GM23338 (cell line): ENCODE data around the gene FAM8A1.

Experiments used
- CREB1 ChIP-seq: fragments of 250-450 bp; sonication (Bioruptor Pico); IDR thresholded peaks from 2 replicates; pipeline ENCODE4 v1.5.0; 2020; ENCODE audit warnings: low read depth, mild to moderate bottlenecking, moderate library complexity
- EZH2 ChIP-seq: fragments of 200-600 bp; sonication (generic); IDR thresholded peaks from one replicate; pipeline ENCODE4 v1.8.0; 2017; ENCODE audit warnings: antibody characterized with exemption, mild to moderate bottlenecking, low read depth; ENCODE audit not compliant: unreplicated experiment
- EZH2phosphoT487 ChIP-seq: fragments of 200-600 bp; sonication (generic); IDR thresholded peaks from one replicate; pipeline ENCODE4 v1.8.1; 2018; ENCODE audit warnings: antibody characterized with exemption; ENCODE audit not compliant: unreplicated experiment
- JUNB ChIP-seq: IDR thresholded peaks from one replicate; pipeline ENCODE4 v1.6.1; 2016; ENCODE audit warnings: antibody characterized with exemption; ENCODE audit not compliant: unreplicated experiment
- NANOG ChIP-seq: IDR thresholded peaks from 2 replicates; pipeline ENCODE4 v1.6.1; 2016; ENCODE audit warnings: antibody characterized with exemption, borderline replicate concordance
- POLR2AphosphoS5 ChIP-seq: IDR thresholded peaks from 2 replicates; pipeline ENCODE4 v1.6.1; 2016; ENCODE audit warnings: antibody characterized with exemption, low read depth
- STAT1 ChIP-seq: IDR thresholded peaks from one replicate; pipeline ENCODE4 v1.6.1; 2016; ENCODE audit warnings: antibody characterized with exemption; ENCODE audit not compliant: unreplicated experiment
- ZNF114 ChIP-seq: fragments of 250-450 bp; sonication (Bioruptor Pico); IDR thresholded peaks from 2 replicates; pipeline ENCODE4 v1.5.0; 2020; ENCODE audit warnings: mild to moderate bottlenecking, moderate library complexity
- ZNF331 ChIP-seq: fragments of 250-450 bp; sonication (Bioruptor Pico); IDR thresholded peaks from 2 replicates; pipeline ENCODE4 v1.5.0; 2020; ENCODE audit warnings: low read depth, mild to moderate bottlenecking, moderate library complexity
- TF ChIP-seq, protein P1 (sequence below), 2 experiments: fragments of 200-600 bp in 1 of 2; sonication (generic) in 1 of 2; conservative IDR thresholded peaks; 2 replicates each; pipeline versions ENCODE4 v1.5.1 to v1.6.1; 2016 to 2017; ENCODE audit warnings: antibody characterized with exemption in 2 of 2, low read depth in 2 of 2, mild to moderate bottlenecking in 2 of 2, moderate library complexity in 1 of 2
- TF ChIP-seq, protein P2 (sequence below): IDR thresholded peaks from one replicate; pipeline ENCODE4 v1.6.1; 2018; ENCODE audit warnings: antibody characterized with exemption; ENCODE audit not compliant: unreplicated experiment
- TF ChIP-seq, protein P3 (sequence below): IDR thresholded peaks from 2 replicates; pipeline ENCODE4 v1.6.1; 2016; ENCODE audit warnings: antibody characterized with exemption
- TF ChIP-seq, protein P4 (sequence below): fragments of 250-450 bp; sonication (Bioruptor Pico); IDR thresholded peaks from 2 replicates; pipeline ENCODE4 v1.5.0; 2020; ENCODE audit warnings: mild to moderate bottlenecking, moderate library complexity

DNA sequence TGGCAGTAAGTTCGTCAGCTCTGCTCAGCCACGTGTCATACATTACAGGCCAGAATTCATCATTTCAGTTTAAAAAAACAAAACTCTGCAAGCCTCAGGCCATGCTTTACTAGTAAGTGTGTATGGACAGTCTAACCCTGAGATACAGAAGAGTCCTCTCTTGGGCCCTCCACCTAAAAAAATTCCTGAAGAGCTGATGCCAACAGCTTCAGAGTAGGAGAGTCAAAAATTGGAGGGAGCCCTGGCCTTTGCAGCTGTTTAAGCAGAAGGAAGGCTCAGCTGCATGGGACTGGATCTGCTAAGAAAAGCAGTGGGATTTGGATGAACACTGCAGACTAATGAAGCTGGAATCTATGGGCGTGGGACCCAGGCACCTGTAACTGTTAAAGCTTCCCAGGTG, 47.2 kb upstream of the FAM8A1 start:
- TF ChIP-seq EZH2 (no peak), EZH2phosphoT487 (no peak), JUNB (no peak), POLR2AphosphoS5 (no peak), NANOG (no peak), CREB1 (CRISPR knock-in tag) (no peak), ZNF114 (CRISPR knock-in tag) (no peak), ZNF331 (CRISPR knock-in tag) (no peak), STAT1 (no peak)
- TF ChIP-seq, protein P1, sequence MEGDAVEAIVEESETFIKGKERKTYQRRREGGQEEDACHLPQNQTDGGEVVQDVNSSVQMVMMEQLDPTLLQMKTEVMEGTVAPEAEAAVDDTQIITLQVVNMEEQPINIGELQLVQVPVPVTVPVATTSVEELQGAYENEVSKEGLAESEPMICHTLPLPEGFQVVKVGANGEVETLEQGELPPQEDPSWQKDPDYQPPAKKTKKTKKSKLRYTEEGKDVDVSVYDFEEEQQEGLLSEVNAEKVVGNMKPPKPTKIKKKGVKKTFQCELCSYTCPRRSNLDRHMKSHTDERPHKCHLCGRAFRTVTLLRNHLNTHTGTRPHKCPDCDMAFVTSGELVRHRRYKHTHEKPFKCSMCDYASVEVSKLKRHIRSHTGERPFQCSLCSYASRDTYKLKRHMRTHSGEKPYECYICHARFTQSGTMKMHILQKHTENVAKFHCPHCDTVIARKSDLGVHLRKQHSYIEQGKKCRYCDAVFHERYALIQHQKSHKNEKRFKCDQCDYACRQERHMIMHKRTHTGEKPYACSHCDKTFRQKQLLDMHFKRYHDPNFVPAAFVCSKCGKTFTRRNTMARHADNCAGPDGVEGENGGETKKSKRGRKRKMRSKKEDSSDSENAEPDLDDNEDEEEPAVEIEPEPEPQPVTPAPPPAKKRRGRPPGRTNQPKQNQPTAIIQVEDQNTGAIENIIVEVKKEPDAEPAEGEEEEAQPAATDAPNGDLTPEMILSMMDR (conservative IDR thresholded peaks at IDR 0.05; ENCODE audit: low read depth in 2 of 2): no peak
- TF ChIP-seq, protein P2, sequence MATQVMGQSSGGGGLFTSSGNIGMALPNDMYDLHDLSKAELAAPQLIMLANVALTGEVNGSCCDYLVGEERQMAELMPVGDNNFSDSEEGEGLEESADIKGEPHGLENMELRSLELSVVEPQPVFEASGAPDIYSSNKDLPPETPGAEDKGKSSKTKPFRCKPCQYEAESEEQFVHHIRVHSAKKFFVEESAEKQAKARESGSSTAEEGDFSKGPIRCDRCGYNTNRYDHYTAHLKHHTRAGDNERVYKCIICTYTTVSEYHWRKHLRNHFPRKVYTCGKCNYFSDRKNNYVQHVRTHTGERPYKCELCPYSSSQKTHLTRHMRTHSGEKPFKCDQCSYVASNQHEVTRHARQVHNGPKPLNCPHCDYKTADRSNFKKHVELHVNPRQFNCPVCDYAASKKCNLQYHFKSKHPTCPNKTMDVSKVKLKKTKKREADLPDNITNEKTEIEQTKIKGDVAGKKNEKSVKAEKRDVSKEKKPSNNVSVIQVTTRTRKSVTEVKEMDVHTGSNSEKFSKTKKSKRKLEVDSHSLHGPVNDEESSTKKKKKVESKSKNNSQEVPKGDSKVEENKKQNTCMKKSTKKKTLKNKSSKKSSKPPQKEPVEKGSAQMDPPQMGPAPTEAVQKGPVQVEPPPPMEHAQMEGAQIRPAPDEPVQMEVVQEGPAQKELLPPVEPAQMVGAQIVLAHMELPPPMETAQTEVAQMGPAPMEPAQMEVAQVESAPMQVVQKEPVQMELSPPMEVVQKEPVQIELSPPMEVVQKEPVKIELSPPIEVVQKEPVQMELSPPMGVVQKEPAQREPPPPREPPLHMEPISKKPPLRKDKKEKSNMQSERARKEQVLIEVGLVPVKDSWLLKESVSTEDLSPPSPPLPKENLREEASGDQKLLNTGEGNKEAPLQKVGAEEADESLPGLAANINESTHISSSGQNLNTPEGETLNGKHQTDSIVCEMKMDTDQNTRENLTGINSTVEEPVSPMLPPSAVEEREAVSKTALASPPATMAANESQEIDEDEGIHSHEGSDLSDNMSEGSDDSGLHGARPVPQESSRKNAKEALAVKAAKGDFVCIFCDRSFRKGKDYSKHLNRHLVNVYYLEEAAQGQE: no peak
- TF ChIP-seq, protein P3, sequence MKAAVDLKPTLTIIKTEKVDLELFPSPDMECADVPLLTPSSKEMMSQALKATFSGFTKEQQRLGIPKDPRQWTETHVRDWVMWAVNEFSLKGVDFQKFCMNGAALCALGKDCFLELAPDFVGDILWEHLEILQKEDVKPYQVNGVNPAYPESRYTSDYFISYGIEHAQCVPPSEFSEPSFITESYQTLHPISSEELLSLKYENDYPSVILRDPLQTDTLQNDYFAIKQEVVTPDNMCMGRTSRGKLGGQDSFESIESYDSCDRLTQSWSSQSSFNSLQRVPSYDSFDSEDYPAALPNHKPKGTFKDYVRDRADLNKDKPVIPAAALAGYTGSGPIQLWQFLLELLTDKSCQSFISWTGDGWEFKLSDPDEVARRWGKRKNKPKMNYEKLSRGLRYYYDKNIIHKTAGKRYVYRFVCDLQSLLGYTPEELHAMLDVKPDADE: no peak
- TF ChIP-seq, protein P4, sequence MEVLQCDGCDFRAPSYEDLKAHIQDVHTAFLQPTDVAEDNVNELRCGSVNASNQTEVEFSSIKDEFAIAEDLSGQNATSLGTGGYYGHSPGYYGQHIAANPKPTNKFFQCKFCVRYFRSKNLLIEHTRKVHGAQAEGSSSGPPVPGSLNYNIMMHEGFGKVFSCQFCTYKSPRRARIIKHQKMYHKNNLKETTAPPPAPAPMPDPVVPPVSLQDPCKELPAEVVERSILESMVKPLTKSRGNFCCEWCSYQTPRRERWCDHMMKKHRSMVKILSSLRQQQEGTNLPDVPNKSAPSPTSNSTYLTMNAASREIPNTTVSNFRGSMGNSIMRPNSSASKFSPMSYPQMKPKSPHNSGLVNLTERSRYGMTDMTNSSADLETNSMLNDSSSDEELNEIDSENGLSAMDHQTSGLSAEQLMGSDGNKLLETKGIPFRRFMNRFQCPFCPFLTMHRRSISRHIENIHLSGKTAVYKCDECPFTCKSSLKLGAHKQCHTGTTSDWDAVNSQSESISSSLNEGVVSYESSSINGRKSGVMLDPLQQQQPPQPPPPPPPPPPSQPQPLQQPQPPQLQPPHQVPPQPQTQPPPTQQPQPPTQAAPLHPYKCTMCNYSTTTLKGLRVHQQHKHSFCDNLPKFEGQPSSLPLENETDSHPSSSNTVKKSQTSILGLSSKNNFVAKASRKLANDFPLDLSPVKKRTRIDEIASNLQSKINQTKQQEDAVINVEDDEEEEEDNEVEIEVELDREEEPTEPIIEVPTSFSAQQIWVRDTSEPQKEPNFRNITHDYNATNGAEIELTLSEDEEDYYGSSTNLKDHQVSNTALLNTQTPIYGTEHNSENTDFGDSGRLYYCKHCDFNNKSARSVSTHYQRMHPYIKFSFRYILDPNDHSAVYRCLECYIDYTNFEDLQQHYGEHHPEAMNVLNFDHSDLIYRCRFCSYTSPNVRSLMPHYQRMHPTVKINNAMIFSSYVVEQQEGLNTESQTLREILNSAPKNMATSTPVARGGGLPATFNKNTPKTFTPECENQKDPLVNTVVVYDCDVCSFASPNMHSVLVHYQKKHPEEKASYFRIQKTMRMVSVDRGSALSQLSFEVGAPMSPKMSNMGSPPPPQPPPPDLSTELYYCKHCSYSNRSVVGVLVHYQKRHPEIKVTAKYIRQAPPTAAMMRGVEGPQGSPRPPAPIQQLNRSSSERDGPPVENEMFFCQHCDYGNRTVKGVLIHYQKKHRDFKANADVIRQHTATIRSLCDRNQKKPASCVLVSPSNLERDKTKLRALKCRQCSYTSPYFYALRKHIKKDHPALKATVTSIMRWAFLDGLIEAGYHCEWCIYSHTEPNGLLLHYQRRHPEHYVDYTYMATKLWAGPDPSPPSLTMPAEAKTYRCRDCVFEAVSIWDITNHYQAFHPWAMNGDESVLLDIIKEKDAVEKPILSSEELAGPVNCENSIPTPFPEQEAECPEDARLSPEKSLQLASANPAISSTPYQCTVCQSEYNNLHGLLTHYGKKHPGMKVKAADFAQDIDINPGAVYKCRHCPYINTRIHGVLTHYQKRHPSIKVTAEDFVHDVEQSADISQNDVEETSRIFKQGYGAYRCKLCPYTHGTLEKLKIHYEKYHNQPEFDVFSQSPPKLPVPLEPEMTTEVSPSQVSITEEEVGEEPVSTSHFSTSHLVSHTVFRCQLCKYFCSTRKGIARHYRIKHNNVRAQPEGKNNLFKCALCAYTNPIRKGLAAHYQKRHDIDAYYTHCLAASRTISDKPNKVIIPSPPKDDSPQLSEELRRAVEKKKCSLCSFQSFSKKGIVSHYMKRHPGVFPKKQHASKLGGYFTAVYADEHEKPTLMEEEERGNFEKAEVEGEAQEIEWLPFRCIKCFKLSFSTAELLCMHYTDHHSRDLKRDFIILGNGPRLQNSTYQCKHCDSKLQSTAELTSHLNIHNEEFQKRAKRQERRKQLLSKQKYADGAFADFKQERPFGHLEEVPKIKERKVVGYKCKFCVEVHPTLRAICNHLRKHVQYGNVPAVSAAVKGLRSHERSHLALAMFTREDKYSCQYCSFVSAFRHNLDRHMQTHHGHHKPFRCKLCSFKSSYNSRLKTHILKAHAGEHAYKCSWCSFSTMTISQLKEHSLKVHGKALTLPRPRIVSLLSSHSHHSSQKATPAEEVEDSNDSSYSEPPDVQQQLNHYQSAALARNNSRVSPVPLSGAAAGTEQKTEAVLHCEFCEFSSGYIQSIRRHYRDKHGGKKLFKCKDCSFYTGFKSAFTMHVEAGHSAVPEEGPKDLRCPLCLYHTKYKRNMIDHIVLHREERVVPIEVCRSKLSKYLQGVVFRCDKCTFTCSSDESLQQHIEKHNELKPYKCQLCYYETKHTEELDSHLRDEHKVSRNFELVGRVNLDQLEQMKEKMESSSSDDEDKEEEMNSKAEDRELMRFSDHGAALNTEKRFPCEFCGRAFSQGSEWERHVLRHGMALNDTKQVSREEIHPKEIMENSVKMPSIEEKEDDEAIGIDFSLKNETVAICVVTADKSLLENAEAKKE (CRISPR knock-in tag): no peak
